KG1 (cell line): Measurements from ENCODE around the gene SCRN2.

Source experiments
- DNase-seq: peaks from one replicate; lab custom pipeline; 2025; lab: John Stamatoyannopoulos, UW

Gene SCRN2

GRCh38 chr17:47804461-47804860, 36.6 kb downstream of the SCRN2 start:
- no peak for DNase-seq

GRCh38 chr17:47803751-47804150, 37.3 kb downstream of the SCRN2 start:
- no peak for DNase-seq

- DNase-seq: no peak
Measured at GRCh38 chr17:47803201-47803600, 37.9 kb downstream of the SCRN2 start.

- DNase-seq: no peak
Measured at GRCh38 chr17:47802341-47803022, 38.6 kb downstream of the SCRN2 start.

GRCh38 chr17:47801906-47802305, 39.2 kb downstream of the SCRN2 start:
- no peak for DNase-seq

GRCh38 chr17:47801176-47801765, 39.8 kb downstream of the SCRN2 start:
- DNase-seq: no peak

- no peak for DNase-seq
Measured at GRCh38 chr17:47800686-47801085, 40.4 kb downstream of the SCRN2 start.

GRCh38 chr17:47797797-47798196, 43.3 kb downstream of the SCRN2 start:
- DNase-seq: no peak

GRCh38 chr17:47792979-47793378, 48.1 kb downstream of the SCRN2 start:
- DNase-seq: no peak

GRCh38 chr17:47792457-47792856, 48.6 kb downstream of the SCRN2 start:
- DNase-seq: no peak

GRCh38 chr17:47791025-47791424, 50.0 kb downstream of the SCRN2 start:
- DNase-seq: no peak

GRCh38 chr17:47789611-47790561, 51.2 kb downstream of the SCRN2 start:
- DNase-seq: no peak
